Activated CD8-positive, alpha-beta memory T cell treated with anti-CD3 and anti-CD28 coated beads, Interleukin-2, amount 50 U/mL, for 1 hour (primary cell): ENCODE data around the gene DRG2.

Experiments
- DNase-seq: peaks from one replicate; pipeline ENCODE4 v3.0.0-alpha.2; 2020; ENCODE audit errors: extremely low read depth

The DRG2 gene

GRCh38 chr17:18087610-18088491 lies at the start of gene DRG2:
DRG2 (plus strand) TSS chr17:18087948; CDS start chr17:18088024, 76 bp downstream.
- peak; percentile 53 for DNase-seq

- no peak for DNase-seq
These were observed 49.4 kb upstream of the DRG2 start for GRCh38 chr17:18038149-18038850.

- DNase-seq: peak; percentile 96
These were observed 48.8 kb upstream of the DRG2 start, which contains the start of the genes ATPAF2 and GID4 for GRCh38 chr17:18038861-18039534. ATPAF2 (minus strand) TSS chr17:18039168; CDS start chr17:18039013, 155 bp downstream. GID4 (plus strand) TSS chr17:18039408; CDS start chr17:18039465, 57 bp downstream.

- no peak for DNase-seq
These were observed 48.0 kb upstream of the DRG2 start for GRCh38 chr17:18039535-18040260.

GRCh38 chr17:18040261-18040858 lies 47.4 kb upstream of the DRG2 start:
- DNase-seq: no peak

GRCh38 chr17:18041776-18042175 lies 46.0 kb upstream of the DRG2 start:
- no peak for DNase-seq

GRCh38 chr17:18042983-18043382 lies 44.8 kb upstream of the DRG2 start:
- DNase-seq: no peak

- DNase-seq: no peak
These were observed 44.3 kb upstream of the DRG2 start for GRCh38 chr17:18043491-18043890.

GRCh38 chr17:18044609-18045008 lies 43.1 kb upstream of the DRG2 start:
- no peak for DNase-seq

- no peak for DNase-seq
These were observed 41.9 kb upstream of the DRG2 start for GRCh38 chr17:18045691-18046350.

GRCh38 chr17:18055597-18055996 lies 32.2 kb upstream of the DRG2 start:
- DNase-seq: no peak

GRCh38 chr17:18056214-18056613 lies 31.5 kb upstream of the DRG2 start:
- DNase-seq: no peak

- DNase-seq: no peak
These were observed 28.5 kb upstream of the DRG2 start for GRCh38 chr17:18059283-18059682.

GRCh38 chr17:18064053-18064452 lies 23.7 kb upstream of the DRG2 start:
- no peak for DNase-seq

GRCh38 chr17:18065546-18065945 lies 22.2 kb upstream of the DRG2 start:
- DNase-seq: no peak

- DNase-seq: no peak
These were observed 20.9 kb upstream of the DRG2 start for GRCh38 chr17:18066866-18067265.

GRCh38 chr17:18069101-18069500 lies 18.6 kb upstream of the DRG2 start:
- DNase-seq: no peak

GRCh38 chr17:18070861-18071340 lies 16.8 kb upstream of the DRG2 start:
- DNase-seq: no peak

- DNase-seq: no peak
These were observed 16.0 kb upstream of the DRG2 start for GRCh38 chr17:18071751-18072150.

GRCh38 chr17:18074566-18075272 lies 13.0 kb upstream of the DRG2 start:
- DNase-seq: no peak
